ENCODE measurements around the gene TRMT10C.

The TRMT10C gene

DNA sequence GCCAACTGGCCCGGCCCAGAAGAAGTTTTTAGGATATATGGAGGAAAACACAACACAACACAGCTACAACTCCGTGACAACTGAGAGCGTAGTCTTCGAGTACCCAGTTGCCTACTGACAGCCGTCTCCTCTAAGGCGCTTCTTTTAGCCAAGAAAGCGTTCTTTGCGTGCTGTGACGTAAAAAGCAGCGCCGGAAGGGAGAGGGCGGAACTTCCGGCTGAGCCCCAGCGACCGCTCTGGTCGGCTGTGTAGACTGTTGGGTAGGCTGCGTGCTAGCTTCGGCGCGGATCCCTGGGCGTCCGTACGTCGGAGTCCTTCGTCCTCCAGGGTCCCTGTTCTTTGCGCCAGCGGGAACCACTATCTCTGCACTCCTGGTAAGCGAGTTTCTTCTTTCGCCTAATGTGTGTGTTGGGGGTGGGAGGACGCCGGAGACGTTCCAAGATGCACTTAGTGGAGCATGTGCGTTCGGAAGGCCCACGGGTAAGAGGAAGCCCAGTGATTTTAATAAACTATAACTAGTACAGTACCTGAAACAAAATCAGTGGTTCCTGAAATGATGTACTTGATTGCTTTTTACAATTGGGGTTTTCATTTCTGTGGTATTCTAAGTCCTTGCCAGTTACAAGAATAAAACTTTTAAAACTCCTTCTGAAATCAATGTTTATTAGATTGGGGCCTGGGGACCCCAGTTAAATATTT is at the start of gene TRMT10C:
Gene TRMT10C (plus strand): TSS at position 239 of the 699 bp plus-strand sequence. CDS start 2,914 bp downstream, outside the sequence.
- no peak for TF ChIP-seq CTCF (IDR thresholded peaks at IDR 0.05)

GRCh38 chr3:101512396-101512645 is 49.3 kb upstream of the TRMT10C start:
- no peak for TF ChIP-seq CTCF (IDR thresholded peaks at IDR 0.05)

- no peak for TF ChIP-seq CTCF (IDR thresholded peaks at IDR 0.05)
Measured at GRCh38 chr3:101512646-101513418, 48.8 kb upstream of the TRMT10C start, which contains the start of gene SENP7. SENP7 (minus strand) TSS chr3:101513212; CDS start chr3:101513130, 82 bp downstream.

- no peak for TF ChIP-seq CTCF (IDR thresholded peaks at IDR 0.05)
Measured at GRCh38 chr3:101513419-101513986, 48.2 kb upstream of the TRMT10C start.

DNA sequence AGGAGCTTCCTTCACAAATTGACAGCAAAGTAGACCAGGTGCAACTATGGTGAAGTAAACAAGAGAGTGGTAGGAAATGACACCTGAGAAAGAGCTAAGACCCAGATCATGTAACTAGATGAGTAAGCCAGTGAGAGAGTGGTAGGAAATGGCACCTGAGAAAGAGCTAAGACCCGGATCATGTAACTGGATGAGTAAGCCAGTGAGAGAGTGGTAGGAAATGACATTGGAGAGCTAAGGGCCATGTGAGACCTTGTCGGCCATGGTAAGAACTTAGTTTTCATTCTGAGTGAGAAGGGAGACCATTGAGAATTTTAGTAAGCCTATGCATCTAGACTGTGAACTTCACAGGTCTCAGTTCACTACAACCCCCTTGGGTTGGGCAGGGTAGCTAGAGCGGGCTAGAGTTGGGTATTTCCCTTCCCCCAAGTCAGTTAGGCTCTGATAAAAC is 43.2 kb upstream of the TRMT10C start:
- TF ChIP-seq CTCF (IDR thresholded peaks at IDR 0.05) = no peak

GRCh38 chr3:101519685-101520365 is 41.8 kb upstream of the TRMT10C start:
- TF ChIP-seq CTCF (IDR thresholded peaks at IDR 0.05) = no peak

- TF ChIP-seq CTCF (IDR thresholded peaks at IDR 0.05) = no peak
Measured at GRCh38 chr3:101521211-101521701, 40.4 kb upstream of the TRMT10C start.
